ENCODE measurements around the gene PACRG.

PACRG gene

GRCh38 chr6:163253556-163254213 is 525.9 kb downstream of the PACRG start:
- no peak overlapping the region for H3K4me3 ChIP-seq (ENCODE audit: low read depth, low read length)
- H3K9ac ChIP-seq (ENCODE audit: low read length), result no peak overlapping the region
- peaks cover 9% of the 10 kb centered on the region; the same call in 1 of the 2 replicates for H3K4me1 ChIP-seq (ENCODE audit: control insufficient read depth, insufficient read depth, low read length)
- H3K27ac ChIP-seq (ENCODE audit: low read depth, low read length), result no peak overlapping the region
- H3K27me3 ChIP-seq (ENCODE audit: control insufficient read depth, insufficient read depth, low read length), result peaks cover under 1% of the 10 kb centered on the region; the same call in 1 of the 2 replicates
- no peaks in the 10 kb centered on the region for H3K9me3 ChIP-seq (ENCODE audit: control insufficient read depth, insufficient read depth, low read depth, low read length)
- H3K36me3 ChIP-seq (ENCODE audit: control insufficient read depth, insufficient read depth, low read length), result no peaks in the 10 kb centered on the region

- no peaks in the 10 kb centered on the region for H3K36me3 ChIP-seq (ENCODE audit: control insufficient read depth, insufficient read depth, low read length)
- no peaks in the 10 kb centered on the region for H3K9me3 ChIP-seq (ENCODE audit: control insufficient read depth, insufficient read depth, low read depth, low read length)
- no peak overlapping the region for H3K9ac ChIP-seq (ENCODE audit: low read length)
- no peak overlapping the region for H3K27ac ChIP-seq (ENCODE audit: low read depth, low read length)
- H3K4me1 ChIP-seq (ENCODE audit: control insufficient read depth, insufficient read depth, low read length), result peaks cover 12% of the 10 kb centered on the region
- H3K27me3 ChIP-seq (ENCODE audit: control insufficient read depth, insufficient read depth, low read length), result peaks cover 8% of the 10 kb centered on the region
- no peak overlapping the region for H3K4me3 ChIP-seq (ENCODE audit: low read depth, low read length)
These were observed 526.6 kb downstream of the PACRG start for GRCh38 chr6:163254341-163254835.

- no peak overlapping the region for H3K9ac ChIP-seq (ENCODE audit: low read length)
- peaks cover 18% of the 10 kb centered on the region for H3K4me1 ChIP-seq (ENCODE audit: control insufficient read depth, insufficient read depth, low read length)
- no peak overlapping the region for H3K27ac ChIP-seq (ENCODE audit: low read depth, low read length)
- H3K9me3 ChIP-seq (ENCODE audit: control insufficient read depth, insufficient read depth, low read depth, low read length), result no peaks in the 10 kb centered on the region
- no peak overlapping the region for H3K4me3 ChIP-seq (ENCODE audit: low read depth, low read length)
- H3K36me3 ChIP-seq (ENCODE audit: control insufficient read depth, insufficient read depth, low read length), result no peaks in the 10 kb centered on the region
- peaks cover 13% of the 10 kb centered on the region for H3K27me3 ChIP-seq (ENCODE audit: control insufficient read depth, insufficient read depth, low read length)
These were observed 527.5 kb downstream of the PACRG start for GRCh38 chr6:163255265-163255664.

- H3K27me3 ChIP-seq (ENCODE audit: control insufficient read depth, insufficient read depth, low read length), result peaks cover 13% of the 10 kb centered on the region
- H3K9me3 ChIP-seq (ENCODE audit: control insufficient read depth, insufficient read depth, low read depth, low read length), result no peaks in the 10 kb centered on the region
- H3K4me3 ChIP-seq (ENCODE audit: low read depth, low read length), result peak overlapping the region; percentile 34
- H3K27ac ChIP-seq (ENCODE audit: low read depth, low read length), result peak overlapping the region; percentile 41; the same call in 1 of the 2 replicates
- H3K9ac ChIP-seq (ENCODE audit: low read length), result peak overlapping the region; percentile 44
- H3K36me3 ChIP-seq (ENCODE audit: control insufficient read depth, insufficient read depth, low read length), result no peaks in the 10 kb centered on the region
- peaks cover 35% of the 10 kb centered on the region for H3K4me1 ChIP-seq (ENCODE audit: control insufficient read depth, insufficient read depth, low read length)
These were observed 531.9 kb downstream of the PACRG start for GRCh38 chr6:163259689-163260088.

- Histone ChIP-seq H3K4me3 (ENCODE audit: low read depth, low read length) (peak overlapping the region; percentile 34), H3K4me1 (ENCODE audit: control insufficient read depth, insufficient read depth, low read length) (peaks cover 36% of the 10 kb centered on the region), H3K27ac (ENCODE audit: low read depth, low read length) (peak overlapping the region; percentile 41; the same call in 1 of the 2 replicates), H3K36me3 (ENCODE audit: control insufficient read depth, insufficient read depth, low read length) (no peaks in the 10 kb centered on the region), H3K9me3 (ENCODE audit: control insufficient read depth, insufficient read depth, low read depth, low read length) (no peaks in the 10 kb centered on the region), H3K27me3 (ENCODE audit: control insufficient read depth, insufficient read depth, low read length) (peaks cover 13% of the 10 kb centered on the region), H3K9ac (ENCODE audit: low read length) (peak overlapping the region; percentile 44)
These were observed 532.5 kb downstream of the PACRG start for GRCh38 chr6:163260111-163260895.

GRCh38 chr6:163260911-163261310 is 533.1 kb downstream of the PACRG start:
- Histone ChIP-seq H3K36me3 (ENCODE audit: control insufficient read depth, insufficient read depth, low read length) (no peaks in the 10 kb centered on the region), H3K9ac (ENCODE audit: low read length) (no peak overlapping the region), H3K4me1 (ENCODE audit: control insufficient read depth, insufficient read depth, low read length) (peaks cover 36% of the 10 kb centered on the region), H3K9me3 (ENCODE audit: control insufficient read depth, insufficient read depth, low read depth, low read length) (no peaks in the 10 kb centered on the region), H3K4me3 (ENCODE audit: low read depth, low read length) (peak overlapping the region; percentile 34), H3K27me3 (ENCODE audit: control insufficient read depth, insufficient read depth, low read length) (peaks cover 13% of the 10 kb centered on the region), H3K27ac (ENCODE audit: low read depth, low read length) (no peak overlapping the region)

- Histone ChIP-seq H3K36me3 (ENCODE audit: control insufficient read depth, insufficient read depth, low read length) (no peaks in the 10 kb centered on the region), H3K4me1 (ENCODE audit: control insufficient read depth, insufficient read depth, low read length) (peaks cover 36% of the 10 kb centered on the region), H3K4me3 (ENCODE audit: low read depth, low read length) (peak overlapping the region; percentile 34; the same call in 1 of the 2 replicates), H3K27ac (ENCODE audit: low read depth, low read length) (no peak overlapping the region), H3K9ac (ENCODE audit: low read length) (no peak overlapping the region), H3K27me3 (ENCODE audit: control insufficient read depth, insufficient read depth, low read length) (peaks cover 13% of the 10 kb centered on the region), H3K9me3 (ENCODE audit: control insufficient read depth, insufficient read depth, low read depth, low read length) (no peaks in the 10 kb centered on the region)
These were observed 533.6 kb downstream of the PACRG start for GRCh38 chr6:163261361-163261760.

- no peak overlapping the region for H3K4me3 ChIP-seq (ENCODE audit: low read depth, low read length)
- H3K27me3 ChIP-seq (ENCODE audit: control insufficient read depth, insufficient read depth, low read length), result peaks cover 13% of the 10 kb centered on the region
- H3K9ac ChIP-seq (ENCODE audit: low read length), result no peak overlapping the region
- H3K36me3 ChIP-seq (ENCODE audit: control insufficient read depth, insufficient read depth, low read length), result no peaks in the 10 kb centered on the region
- H3K9me3 ChIP-seq (ENCODE audit: control insufficient read depth, insufficient read depth, low read depth, low read length), result no peaks in the 10 kb centered on the region
- H3K4me1 ChIP-seq (ENCODE audit: control insufficient read depth, insufficient read depth, low read length), result peaks cover 36% of the 10 kb centered on the region
- H3K27ac ChIP-seq (ENCODE audit: low read depth, low read length), result no peak overlapping the region
These were observed 534.3 kb downstream of the PACRG start for GRCh38 chr6:163262080-163262479.

GRCh38 chr6:163263196-163263595 is 535.4 kb downstream of the PACRG start:
- Histone ChIP-seq H3K4me3 (ENCODE audit: low read depth, low read length) (no peak overlapping the region), H3K27me3 (ENCODE audit: control insufficient read depth, insufficient read depth, low read length) (peaks cover 13% of the 10 kb centered on the region), H3K4me1 (ENCODE audit: control insufficient read depth, insufficient read depth, low read length) (peaks cover 36% of the 10 kb centered on the region), H3K36me3 (ENCODE audit: control insufficient read depth, insufficient read depth, low read length) (no peaks in the 10 kb centered on the region), H3K27ac (ENCODE audit: low read depth, low read length) (no peak overlapping the region), H3K9me3 (ENCODE audit: control insufficient read depth, insufficient read depth, low read depth, low read length) (no peaks in the 10 kb centered on the region), H3K9ac (ENCODE audit: low read length) (no peak overlapping the region)

GRCh38 chr6:163263998-163264661 is 536.4 kb downstream of the PACRG start:
- H3K27ac ChIP-seq (ENCODE audit: low read depth, low read length), result no peak overlapping the region
- no peaks in the 10 kb centered on the region for H3K9me3 ChIP-seq (ENCODE audit: control insufficient read depth, insufficient read depth, low read depth, low read length)
- H3K27me3 ChIP-seq (ENCODE audit: control insufficient read depth, insufficient read depth, low read length), result peaks cover 8% of the 10 kb centered on the region
- no peaks in the 10 kb centered on the region for H3K36me3 ChIP-seq (ENCODE audit: control insufficient read depth, insufficient read depth, low read length)
- H3K4me3 ChIP-seq (ENCODE audit: low read depth, low read length), result no peak overlapping the region
- peaks cover 36% of the 10 kb centered on the region for H3K4me1 ChIP-seq (ENCODE audit: control insufficient read depth, insufficient read depth, low read length)
- H3K9ac ChIP-seq (ENCODE audit: low read length), result no peak overlapping the region

- Histone ChIP-seq H3K27ac (ENCODE audit: low read depth, low read length) (no peak overlapping the region), H3K4me1 (ENCODE audit: control insufficient read depth, insufficient read depth, low read length) (peaks cover 31% of the 10 kb centered on the region), H3K36me3 (ENCODE audit: control insufficient read depth, insufficient read depth, low read length) (no peaks in the 10 kb centered on the region), H3K4me3 (ENCODE audit: low read depth, low read length) (no peak overlapping the region), H3K9me3 (ENCODE audit: control insufficient read depth, insufficient read depth, low read depth, low read length) (no peaks in the 10 kb centered on the region), H3K9ac (ENCODE audit: low read length) (no peak overlapping the region), H3K27me3 (ENCODE audit: control insufficient read depth, insufficient read depth, low read length) (peaks cover 3% of the 10 kb centered on the region)
These were observed 536.9 kb downstream of the PACRG start for GRCh38 chr6:163264662-163265035.

All from HUES6 (cell line).